Stimulated activated CD8-positive, alpha-beta memory T cell treated with anti-CD3 and anti-CD28 coated beads, Interleukin-12 subunit alpha, Interleukin-12 subunit beta, amount 100 ng/mL, for 1 hour (primary cell): Measurements from ENCODE around the gene HMGB3.
"Not testable (repeated sequence)": the region's sequence is repeated elsewhere in the genome, so short reads cannot be mapped to it uniquely, and the experiment has no call there.

Experiments
- DNase-seq: peaks from one replicate; pipeline ENCODE4 v3.0.0-alpha.2; 2020; ENCODE audit warnings: low read depth

Gene HMGB3

GRCh38 chrX:150977411-150978162 lies 5.5 kb upstream of the HMGB3 start:
- no peak for DNase-seq

DNA sequence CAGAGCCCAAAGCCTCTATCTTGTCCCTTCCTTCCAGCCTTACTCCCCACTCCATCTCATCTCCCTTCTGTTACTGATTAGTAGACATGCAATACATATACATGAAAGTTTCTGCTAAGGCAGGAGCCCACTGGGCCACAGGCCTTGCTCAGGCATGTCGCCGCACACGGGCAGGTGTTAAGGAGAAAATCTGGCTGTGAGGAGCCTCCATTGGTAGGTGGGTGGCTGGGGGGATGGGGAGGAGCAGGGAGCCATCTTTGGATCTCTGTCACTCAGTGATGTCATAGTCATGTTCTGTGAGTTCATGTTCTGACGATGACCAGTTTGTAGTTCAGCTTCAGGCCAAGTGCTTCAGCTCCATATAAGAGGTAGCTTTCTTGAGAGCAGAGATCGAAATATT lies 2.9 kb upstream of the HMGB3 start:
- DNase-seq, result no peak

DNA sequence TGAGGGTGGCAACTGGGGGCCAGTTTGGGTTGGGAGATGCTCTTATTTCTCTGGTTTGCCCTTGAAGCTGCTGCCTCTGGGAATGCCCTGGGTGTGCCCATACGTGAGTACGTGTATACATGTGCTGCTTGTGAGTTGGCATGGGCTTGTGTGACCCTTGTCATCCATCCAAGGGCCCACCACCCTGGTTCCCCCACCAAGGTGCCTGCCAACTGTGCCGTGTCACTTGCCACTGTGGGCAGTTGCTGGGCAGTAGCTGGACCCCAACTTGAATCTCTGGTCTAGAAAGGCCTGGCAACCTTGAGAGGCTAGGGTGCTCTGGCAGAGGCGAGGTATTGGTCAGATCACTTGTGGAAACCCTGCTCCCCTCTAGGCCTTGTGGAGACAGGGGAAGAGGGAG lies 2.4 kb upstream of the HMGB3 start:
- DNase-seq, result no peak

DNA sequence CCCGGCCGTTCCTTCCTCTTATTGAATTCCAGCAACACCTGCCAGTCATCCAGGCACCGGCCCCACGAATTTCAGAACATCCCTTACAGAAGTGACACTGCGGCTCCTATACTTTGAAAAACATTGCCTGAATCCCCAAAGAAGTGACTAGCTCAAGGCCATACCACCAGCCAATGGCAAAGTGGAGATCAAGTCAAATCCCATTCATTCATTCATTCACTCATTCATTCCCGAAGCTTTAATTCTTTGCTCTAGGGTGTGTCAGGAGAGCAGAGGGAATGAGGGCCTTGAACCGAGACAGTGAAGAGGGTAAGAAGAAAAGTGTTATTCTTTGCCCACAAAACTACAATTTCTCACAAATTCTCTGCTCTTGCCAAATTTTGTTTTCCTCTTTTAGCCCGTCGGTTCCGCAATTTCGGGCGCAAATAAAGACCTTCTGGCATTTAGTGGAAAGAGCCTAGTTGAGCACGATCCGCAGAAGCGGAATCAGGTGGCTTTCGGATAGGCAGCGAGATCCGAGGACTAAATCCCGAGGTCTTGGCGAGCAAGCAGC lies 824 bp upstream of the HMGB3 start:
- no peak for DNase-seq

GRCh38 chrX:150983521-150984168 lies 510 bp downstream of the HMGB3 start:
- DNase-seq, result no peak

DNA sequence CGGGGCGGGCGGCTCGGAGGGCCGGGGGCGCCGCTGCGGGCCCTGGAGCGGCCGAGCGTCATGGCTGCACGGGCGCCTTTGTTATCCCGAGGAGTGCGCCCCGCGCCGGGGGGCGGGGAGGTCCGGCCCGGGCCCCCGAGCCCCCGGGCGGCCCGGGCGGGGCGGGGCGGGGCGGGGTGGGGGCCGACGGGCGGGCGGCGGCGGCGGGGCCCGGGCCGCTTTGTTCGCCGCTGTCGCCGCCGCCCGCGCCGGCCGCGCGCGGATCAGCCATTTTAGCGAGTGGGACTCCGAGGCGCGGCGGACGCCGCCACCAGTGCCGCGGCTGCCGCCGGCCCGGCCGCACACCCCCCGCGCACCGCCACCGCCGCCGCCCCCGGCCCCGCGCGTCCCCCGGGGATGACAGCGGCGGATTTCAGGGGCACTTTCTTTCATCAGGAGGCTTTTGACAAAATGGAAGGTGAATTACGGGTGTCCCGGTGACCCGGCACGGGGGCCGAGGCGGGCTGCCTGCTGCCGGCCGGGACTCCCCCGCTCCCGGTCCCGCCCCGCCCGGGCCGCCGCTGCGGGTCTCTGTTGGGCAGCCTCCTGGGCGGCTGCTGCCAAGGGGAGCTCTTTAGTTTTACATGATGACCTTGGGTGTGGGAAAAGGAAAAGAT lies 1.2 kb downstream of the HMGB3 start:
- no peak for DNase-seq

DNA sequence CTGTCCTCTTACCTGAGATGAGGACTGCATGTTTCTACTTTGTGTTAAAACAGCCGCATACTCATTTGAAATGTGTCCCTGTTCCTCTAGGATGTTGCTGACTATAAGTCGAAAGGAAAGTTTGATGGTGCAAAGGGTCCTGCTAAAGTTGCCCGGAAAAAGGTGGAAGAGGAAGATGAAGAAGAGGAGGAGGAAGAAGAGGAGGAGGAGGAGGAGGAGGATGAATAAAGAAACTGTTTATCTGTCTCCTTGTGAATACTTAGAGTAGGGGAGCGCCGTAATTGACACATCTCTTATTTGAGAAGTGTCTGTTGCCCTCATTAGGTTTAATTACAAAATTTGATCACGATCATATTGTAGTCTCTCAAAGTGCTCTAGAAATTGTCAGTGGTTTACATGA lies 4.6 kb downstream of the HMGB3 start:
- not testable (repeated sequence) for DNase-seq

DNA sequence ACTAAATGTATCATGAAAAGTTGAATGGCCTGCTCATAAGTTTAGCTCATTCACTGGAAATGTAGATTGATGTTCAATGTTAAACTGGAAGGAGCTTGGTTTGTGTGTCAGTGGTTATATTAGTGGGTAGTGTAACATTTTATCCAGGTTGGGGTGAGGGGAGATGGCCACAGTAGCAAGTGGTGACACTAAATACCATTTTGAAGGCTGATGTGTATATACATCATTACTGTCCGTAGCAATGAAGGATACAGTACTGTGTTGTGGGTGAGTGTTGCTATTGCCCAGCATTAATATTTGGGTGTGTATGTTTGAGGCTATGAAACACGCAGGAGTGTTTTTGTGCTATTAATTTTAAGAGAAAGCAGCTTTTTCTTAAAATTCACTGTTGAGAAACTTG lies 6.3 kb downstream of the HMGB3 start:
- no peak for DNase-seq

- no peak for DNase-seq
Measured at GRCh38 chrX:150990910-150991309, 7.8 kb downstream of the HMGB3 start.

DNA sequence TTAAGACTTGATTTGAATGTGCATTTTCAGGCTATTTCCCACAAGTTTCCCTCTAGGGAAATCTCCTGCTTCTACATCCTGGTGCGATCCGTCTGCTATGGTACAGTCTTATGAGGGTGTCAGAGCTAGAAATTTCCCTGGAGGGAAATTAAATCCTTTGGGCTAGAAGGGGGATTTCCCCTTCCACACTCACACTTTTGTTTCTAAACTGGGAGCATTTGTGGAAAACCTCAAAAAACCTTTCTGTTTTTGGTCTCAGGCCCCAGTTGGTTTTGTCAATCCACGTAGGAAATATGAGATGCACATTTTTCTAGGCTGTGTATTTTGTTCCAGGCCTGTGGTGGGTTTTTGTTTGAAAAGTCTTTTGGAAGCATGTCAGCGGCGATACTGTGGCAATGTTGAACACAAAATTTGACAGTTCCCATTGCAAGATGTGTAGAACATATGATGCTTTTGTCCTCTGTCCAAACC lies 17.8 kb downstream of the HMGB3 start:
- DNase-seq, result no peak

DNA sequence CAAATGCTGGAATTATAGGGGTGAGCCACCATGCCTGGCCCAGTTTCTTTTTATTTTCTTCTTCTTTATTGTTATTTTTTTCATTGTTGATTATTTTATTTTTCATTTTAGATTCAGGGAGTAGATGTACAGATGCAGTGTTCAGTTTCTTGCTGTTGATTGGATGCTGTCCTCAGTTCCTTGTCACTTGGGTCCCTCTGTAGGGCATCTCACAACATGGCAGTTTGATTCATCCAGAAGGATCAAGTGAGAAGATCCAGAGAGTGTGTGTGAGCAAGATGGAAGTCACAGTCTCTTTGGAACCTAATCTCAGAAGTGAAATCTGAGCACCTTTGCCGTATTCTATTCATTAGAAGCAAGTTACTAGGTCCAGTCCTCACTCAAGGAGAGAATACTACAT lies 20.9 kb downstream of the HMGB3 start:
- no peak for DNase-seq

GRCh38 chrX:151006410-151007109 lies 23.4 kb downstream of the HMGB3 start:
- DNase-seq, result no peak

GRCh38 chrX:151009582-151009981 lies 26.4 kb downstream of the HMGB3 start:
- DNase-seq, result no peak

- no peak for DNase-seq
Measured at GRCh38 chrX:151013164-151013743, 30.1 kb downstream of the HMGB3 start.

DNA sequence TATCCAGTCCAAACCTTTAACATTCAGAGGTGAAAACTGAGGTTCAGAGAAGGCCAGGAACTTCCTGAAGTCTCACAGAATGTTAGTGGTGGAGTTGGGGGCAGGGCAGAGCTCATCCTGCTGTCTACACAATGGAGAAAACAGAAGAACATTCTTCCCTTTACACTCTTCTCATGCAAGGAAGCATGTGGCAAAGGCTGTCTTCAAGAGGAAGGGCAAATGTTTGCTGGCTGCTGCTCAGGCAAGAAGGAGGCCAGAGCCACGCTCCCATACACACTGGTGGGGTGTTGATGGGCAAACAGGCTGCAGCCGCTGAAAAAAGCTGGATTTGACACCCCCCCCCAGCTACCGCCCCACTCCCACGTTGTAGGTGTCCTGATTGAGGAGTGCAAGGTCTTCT lies 32.5 kb downstream of the HMGB3 start:
- DNase-seq, result no peak

- no peak for DNase-seq
Measured at GRCh38 chrX:151019856-151020255, 36.7 kb downstream of the HMGB3 start.

DNA sequence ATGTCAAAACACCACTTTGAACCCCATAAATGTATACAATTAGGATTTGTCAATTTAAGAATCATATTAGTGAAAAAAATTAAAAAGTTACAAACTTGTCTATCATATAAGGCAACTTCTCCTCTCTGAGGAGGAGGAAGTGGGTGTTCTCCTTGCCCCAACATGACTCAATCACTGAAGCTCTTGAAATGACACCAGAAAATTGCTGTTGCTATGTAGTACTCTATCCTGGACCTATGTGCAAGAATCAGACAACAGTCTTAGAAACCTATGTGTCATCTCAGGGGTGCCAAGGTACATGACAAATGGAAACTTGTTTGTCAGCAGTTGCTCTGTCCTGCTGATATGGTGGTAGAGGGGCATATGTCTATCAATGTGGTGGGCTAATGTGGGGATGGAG lies 47.7 kb downstream of the HMGB3 start:
- no peak for DNase-seq

GRCh38 chrX:151031391-151031975 lies 48.3 kb downstream of the HMGB3 start:
- no peak for DNase-seq

GRCh38 chrX:151039351-151039750 lies 56.2 kb downstream of the HMGB3 start:
- DNase-seq, result no peak
